AG04450 (cell line): ENCODE results near the gene CDK17. TPM values are rescaled to one million over a fixed set of nuclear protein-coding genes. Genes with fewer than 3 reads are reported as not detected.
"Not testable (repeated sequence)": the region's sequence is repeated elsewhere in the genome, so short reads cannot be mapped to it uniquely, and the experiment has no call there.

Experiments
- CTCF ChIA-PET: fragments of 300-600, 350-600 bp; formaldehyde crosslinking; extraction: SDS; loops from one replicate; lab custom pipeline; 2022; ENCODE audit warnings: antibody characterized with exemption, inconsistent platforms; lab: Charles Lee
- POLR2A ChIA-PET: fragments of 350-600 bp; formaldehyde crosslinking; extraction: SDS; loops from one replicate; lab custom pipeline; 2021; ENCODE audit warnings: antibody characterized with exemption, inconsistent platforms; lab: Yijun Ruan, JAX
- DNase-seq: peaks from one replicate; pipeline ENCODE4 v3.0.0-alpha.2; 2011; ENCODE audit warnings: low read depth, low spot score
- H3K27ac ChIP-seq: one replicate; pipeline ENCODE4 v1.5.1; 2012; ENCODE audit warnings: low read depth, low read length, control low read depth
- H3K27me3 ChIP-seq: one replicate; pipeline ENCODE4 v1.6.0; 2012; ENCODE audit warnings: low read length; ENCODE audit not compliant: control insufficient read depth, insufficient read depth
- H3K4me3 ChIP-seq: 2 replicates; pipeline ENCODE4 v1.5.1; 2011; ENCODE audit warnings: mild to moderate bottlenecking, low read depth, low read length, control low read depth
- H3K9me3 ChIP-seq: 2 replicates; pipeline ENCODE4 v1.5.1; 2012; ENCODE audit warnings: low read length; ENCODE audit not compliant: control insufficient read depth, insufficient read depth
- CTCF ChIP-seq: IDR thresholded peaks from 2 replicates; pipeline ENCODE4 v1.5.1; 2011; ENCODE audit warnings: low read depth, low read length, control low read depth, inconsistent platforms
- polyA plus RNA-seq: library from polyadenylated mRNA; depleted of rRNA; stranded (reverse); fragments of >200 nt; gene quantifications from 2 replicates; pipeline ENCODE4 v1.2.3, GENCODE V29; 2011

The CDK17 gene
- polyA plus RNA-seq, 1 experiment, result 67.8 TPM

GRCh38 chr12:96344124-96344695, 56.0 kb downstream of the CDK17 start:
- Histone ChIP-seq H3K4me3 (no peak overlapping the region), H3K9me3 (peaks cover 3% of the 10 kb centered on the region), H3K27ac (no peak overlapping the region), H3K27me3 (no peaks in the 10 kb centered on the region)
- ChIA-PET POLR2A (no interaction called here), CTCF (no interaction called here)
- TF ChIP-seq CTCF, result no peak
- DNase-seq, result no peak

- H3K27ac ChIP-seq, result no peak overlapping the region
- no peak for DNase-seq
- CTCF ChIA-PET, result interaction anchor here (0.9 kb wide), 1 partner anchor 173 kb away, joined by 3 read pairs; no protein-coding TSS in a partner anchor
- peaks cover 3% of the 10 kb centered on the region for H3K9me3 ChIP-seq
- no peaks in the 10 kb centered on the region for H3K27me3 ChIP-seq
- H3K4me3 ChIP-seq, result no peak overlapping the region
- TF ChIP-seq CTCF, result no peak
- POLR2A ChIA-PET, result no interaction called here
These were observed 56.8 kb downstream of the CDK17 start for GRCh38 chr12:96343347-96343954.

GRCh38 chr12:96339666-96340065, 60.6 kb downstream of the CDK17 start:
- H3K4me3 ChIP-seq, CTCF ChIA-PET, DNase-seq, H3K27ac ChIP-seq, H3K27me3 ChIP-seq, POLR2A ChIA-PET, H3K9me3 ChIP-seq: not testable (repeated sequence)

GRCh38 chr12:96338852-96339471, 61.3 kb downstream of the CDK17 start:
- CTCF ChIA-PET, result no interaction called here
- H3K27me3 ChIP-seq, result no peaks in the 10 kb centered on the region
- no peak for DNase-seq
- TF ChIP-seq CTCF, result no peak
- peaks cover 3% of the 10 kb centered on the region; the same call in 1 of the 2 replicates for H3K9me3 ChIP-seq
- POLR2A ChIA-PET, result no interaction called here
- no peak overlapping the region for H3K4me3 ChIP-seq
- H3K27ac ChIP-seq, result no peak overlapping the region

- POLR2A ChIA-PET, result no interaction called here
- Histone ChIP-seq H3K27me3 (no peaks in the 10 kb centered on the region), H3K4me3 (no peak overlapping the region), H3K27ac (no peak overlapping the region), H3K9me3 (peaks cover 3% of the 10 kb centered on the region; the same call in 1 of the 2 replicates)
- no peak for TF ChIP-seq CTCF
- CTCF ChIA-PET, result interaction anchor here (0.9 kb wide), 1 partner anchor 178 kb away, joined by 3 read pairs; no protein-coding TSS in a partner anchor
- DNase-seq, result no peak
These were observed 62.3 kb downstream of the CDK17 start for GRCh38 chr12:96337953-96338352.
